ENCODE measurements around the gene RBAK.
"Not testable (repeated sequence)": the region's sequence is repeated elsewhere in the genome, so short reads cannot be mapped to it uniquely, and the experiment has no call there.

The RBAK gene

DNA sequence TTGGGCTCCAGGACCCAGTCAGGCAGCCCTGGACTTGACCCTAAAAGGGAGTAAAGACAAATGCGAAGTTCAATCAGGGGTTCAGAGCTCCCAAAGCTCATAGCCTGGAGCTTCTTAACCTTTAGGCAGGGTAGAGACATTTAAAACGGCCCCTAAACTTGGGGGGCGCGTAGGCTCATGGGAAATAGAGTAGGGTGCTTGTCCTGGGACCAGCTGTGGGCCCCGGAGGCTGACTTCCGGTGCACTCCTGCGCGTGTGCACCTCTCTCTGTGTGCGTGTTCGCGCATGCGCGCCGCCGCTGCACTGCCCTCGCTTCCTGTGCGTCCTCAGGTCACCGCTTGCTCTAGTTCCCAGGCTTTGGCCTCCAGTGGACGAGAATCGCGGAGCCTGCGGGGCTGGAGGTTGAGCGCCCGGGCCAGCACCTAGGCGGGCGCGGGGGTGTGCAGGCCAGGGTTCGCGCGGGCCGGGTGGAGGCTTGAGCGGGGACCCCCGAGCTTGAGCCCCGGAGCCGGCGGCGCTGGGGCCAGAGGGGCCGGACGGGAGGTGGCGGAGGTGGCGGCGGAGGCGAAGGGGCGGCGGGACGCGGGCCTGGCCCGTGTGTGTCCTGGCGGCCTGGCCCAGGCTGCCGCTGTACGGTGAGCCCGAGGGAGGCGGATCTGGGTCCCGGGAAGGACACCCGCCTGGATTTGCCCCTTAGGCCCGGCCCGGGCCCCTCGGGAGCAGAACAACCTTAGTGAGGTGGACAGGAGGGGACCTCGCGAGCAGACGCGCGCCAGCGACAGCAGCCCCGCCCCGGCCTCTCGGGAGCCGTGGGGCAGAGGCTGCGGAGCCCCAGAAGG lies at the start of gene RBAK:
Gene RBAK (plus strand): TSS at position 303 of the 839 bp plus-strand sequence. CDS start 2,217 bp downstream, outside the sequence.
- DNase-seq: peak; percentile 81 to 85

DNA sequence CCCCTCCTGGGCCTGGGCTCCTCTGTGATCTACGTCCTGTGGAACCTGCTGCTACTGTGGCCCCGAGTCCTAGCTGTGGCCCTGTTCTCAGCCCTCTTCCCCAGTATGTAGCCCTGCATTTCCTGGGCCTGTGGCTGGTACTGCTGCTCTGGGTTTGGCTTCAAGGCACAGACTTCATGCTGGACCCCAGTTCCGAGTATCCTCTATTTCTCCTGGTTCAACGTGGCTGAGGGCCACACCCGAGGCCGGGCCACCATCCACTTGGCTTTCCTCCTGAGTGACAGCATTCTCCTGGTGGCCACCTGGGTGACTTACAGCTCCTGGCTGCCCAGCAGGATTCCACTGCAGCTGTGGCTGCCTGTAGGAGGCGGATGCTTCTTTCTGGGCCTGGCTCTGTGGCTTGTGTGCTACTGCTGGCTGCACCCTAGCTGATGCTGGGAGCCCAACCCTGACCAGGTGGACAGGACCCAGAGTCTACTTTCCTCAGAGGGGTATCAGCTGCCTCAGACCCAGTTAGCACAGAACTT lies 48.9 kb upstream of the RBAK start:
- no peak for DNase-seq

DNA sequence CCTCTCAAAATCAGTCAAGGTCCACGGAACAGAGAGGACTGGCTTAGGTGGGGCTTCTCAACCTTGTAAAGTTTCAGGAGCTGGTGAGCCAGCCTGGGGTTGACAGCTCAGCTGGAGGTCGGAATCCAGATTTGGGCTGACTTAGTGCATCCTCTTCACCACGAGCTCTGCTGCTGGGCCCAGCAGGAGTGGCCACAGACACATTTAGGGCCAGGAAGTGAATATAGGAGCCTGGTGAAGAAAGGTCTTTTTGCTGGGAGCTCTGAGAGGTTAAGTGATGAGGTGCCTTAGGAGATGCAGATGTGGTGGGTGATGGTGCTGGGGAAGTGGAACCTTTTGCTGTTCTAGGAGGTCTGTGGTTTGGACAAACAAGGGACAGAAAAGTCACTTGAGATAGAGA lies 47.4 kb upstream of the RBAK start:
- DNase-seq: no peak

GRCh38 chr7:4998910-4999309 lies 46.8 kb upstream of the RBAK start:
- DNase-seq: no peak

DNA sequence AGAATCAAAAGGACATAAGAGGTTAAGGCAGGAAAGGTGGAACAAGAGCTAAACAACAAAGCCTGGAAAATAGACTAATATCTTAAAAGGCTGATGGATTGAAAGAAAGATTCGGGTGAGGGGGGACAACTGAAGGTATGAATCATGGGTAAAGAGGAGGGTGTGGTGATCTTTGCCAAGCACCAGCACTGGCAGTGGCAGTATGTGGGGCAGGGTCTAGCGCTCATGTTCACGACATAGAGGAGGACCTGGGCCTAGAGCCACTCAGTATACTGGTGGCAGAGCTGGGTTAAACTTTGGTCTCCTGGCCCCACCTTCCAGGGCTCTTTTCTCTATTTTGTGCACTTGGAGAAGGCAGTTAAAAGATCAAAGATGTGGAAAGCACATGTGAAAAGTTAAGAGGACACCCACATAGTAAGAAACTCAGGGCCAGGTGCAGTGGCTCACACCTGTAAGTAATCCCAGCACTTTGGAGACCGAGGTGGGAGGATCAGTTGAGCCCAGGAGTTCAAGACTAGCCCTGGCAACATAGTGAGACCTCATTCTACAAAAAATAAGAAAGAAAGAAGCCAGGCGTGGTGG lies 46.2 kb upstream of the RBAK start:
- no peak for DNase-seq

- no peak for DNase-seq
Measured at GRCh38 chr7:5001003-5001402, 44.7 kb upstream of the RBAK start.

- DNase-seq: no peak
Measured at GRCh38 chr7:5001911-5002310, 43.7 kb upstream of the RBAK start.

DNA sequence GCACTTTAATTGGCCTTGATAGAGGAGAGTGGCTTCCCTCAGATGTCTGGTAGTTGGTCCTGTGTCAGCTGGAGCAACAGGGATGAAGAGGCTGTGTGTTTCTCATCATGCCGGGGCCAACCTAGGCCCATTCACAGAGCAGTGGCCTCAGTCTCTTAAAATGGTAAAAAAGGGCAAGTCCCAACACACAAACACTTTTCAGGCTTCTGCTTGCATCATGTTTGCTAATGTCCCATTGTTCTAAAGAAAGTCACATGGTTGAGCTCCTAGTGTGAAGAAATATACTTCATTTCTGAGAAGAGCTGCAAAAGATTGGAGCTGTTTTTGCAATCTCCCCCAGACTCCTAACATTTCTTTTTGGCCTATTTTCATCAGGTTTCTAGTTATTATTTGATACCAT lies 40.6 kb upstream of the RBAK start:
- DNase-seq: no peak

GRCh38 chr7:5012985-5013384 lies 32.7 kb upstream of the RBAK start:
- no peak for DNase-seq

- not testable (repeated sequence) for DNase-seq
Measured at GRCh38 chr7:5015936-5016335, 29.7 kb upstream of the RBAK start.

GRCh38 chr7:5017626-5018025 lies 28.0 kb upstream of the RBAK start:
- not testable (repeated sequence) for DNase-seq

- DNase-seq: no peak
Measured at GRCh38 chr7:5020098-5020497, 25.6 kb upstream of the RBAK start.

- not testable (repeated sequence) for DNase-seq
Measured at GRCh38 chr7:5020976-5021550, 24.6 kb upstream of the RBAK start.

- not testable (repeated sequence) for DNase-seq
Measured at GRCh38 chr7:5023626-5024025, 22.0 kb upstream of the RBAK start.

- DNase-seq: not testable (repeated sequence)
Measured at GRCh38 chr7:5027796-5028410, 17.8 kb upstream of the RBAK start.

DNA sequence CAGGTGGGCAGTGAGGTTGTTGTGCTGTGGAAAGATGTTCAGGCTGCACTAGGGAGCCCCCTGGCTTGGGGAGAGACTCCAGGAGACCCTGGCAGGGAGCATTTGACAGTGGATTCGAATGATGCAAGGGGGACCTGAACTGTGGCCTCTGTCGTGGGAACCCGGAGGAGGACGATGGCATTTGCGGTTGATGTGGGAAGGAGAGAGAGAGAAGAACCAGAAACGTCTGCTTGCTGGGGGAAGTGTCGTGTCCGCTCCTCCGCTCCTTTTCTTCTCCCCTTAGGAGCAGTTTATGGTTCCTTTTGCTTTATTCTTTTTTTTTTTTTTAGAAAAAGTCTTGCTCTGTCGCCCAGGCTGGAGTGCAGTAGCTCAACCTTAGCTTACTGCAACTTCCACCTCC lies 12.5 kb upstream of the RBAK start:
- DNase-seq: not testable (repeated sequence)

GRCh38 chr7:5035276-5035675 lies 10.4 kb upstream of the RBAK start:
- no peak for DNase-seq

DNA sequence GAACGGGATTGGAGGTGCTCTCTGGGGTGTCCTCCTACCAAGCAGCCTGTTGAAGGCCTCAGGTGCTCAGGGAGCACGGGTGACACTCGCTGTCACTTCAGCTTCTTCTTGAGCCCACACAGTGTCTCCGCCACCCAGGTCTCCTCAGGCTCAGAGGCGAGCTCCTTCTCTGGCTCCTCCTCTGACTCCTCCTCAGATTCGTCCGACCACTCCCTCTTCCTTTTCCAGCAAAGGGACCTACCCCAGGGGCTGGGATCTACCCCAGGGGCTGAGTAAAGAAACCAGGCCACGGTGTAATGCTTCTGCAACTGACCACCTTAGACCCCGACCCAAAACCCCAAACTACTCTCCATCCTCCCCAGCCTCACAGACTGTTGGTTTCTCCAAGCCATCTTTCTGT lies 9.2 kb upstream of the RBAK start:
- DNase-seq: no peak

DNA sequence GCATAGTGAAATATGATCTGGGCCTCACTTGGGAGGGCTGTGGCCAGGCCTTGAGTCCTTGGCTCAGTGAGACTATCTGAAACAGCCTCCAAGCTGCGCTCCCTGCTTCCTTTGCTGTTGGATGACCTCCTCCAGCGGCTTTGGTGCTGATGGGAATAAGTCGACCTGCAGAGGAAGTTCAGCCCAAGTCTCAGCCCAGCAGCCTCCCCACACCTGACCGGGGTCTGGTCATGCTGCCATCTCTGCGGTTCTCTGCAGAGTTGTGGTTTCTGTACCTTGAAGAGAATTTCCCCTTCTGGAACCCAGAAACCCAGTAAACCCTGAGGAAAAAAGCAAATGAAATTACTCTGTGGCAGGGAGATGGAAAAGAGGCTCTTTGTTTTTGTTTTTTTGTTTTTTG lies 4.6 kb upstream of the RBAK start:
- DNase-seq: no peak

DNA sequence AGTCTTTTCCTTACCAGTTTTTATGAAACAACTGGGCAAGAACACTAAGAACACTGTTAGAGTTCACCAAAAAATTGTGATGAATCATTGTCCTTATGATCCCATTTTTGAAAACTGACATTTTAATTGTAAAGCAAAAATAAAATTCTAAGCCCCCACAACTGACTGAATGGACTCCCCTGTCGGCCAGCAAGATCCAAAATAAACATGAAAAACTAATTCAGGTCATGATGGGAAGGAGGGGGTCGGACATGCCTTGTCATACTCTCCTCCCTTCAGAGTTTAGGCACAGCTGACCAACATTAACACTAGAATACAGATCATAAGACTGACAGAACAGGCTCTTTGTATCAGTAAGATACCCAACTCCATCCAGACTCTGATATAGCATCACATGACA lies 2.0 kb upstream of the RBAK start:
- no peak for DNase-seq

DNA sequence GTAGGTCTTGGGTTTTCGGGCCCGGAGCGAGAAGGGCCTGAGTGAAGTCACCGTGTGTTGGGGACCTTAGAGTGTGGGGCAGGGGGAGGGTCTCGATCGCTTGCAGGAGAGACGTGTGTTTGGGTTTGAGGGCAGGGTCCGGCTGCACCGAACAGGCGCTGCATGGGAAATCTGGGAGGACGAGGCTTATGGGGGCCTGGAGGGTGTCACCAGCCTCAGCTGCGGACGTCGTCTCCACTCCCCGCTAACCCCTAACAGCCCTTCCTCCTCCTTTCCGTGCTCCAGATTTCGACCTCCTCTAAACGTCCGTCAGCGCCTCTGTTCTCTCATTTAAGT lies 705 bp downstream of the RBAK start:
- DNase-seq: peak in 1 of 2 donors; percentile 3

- not testable (repeated sequence) for DNase-seq
Measured at GRCh38 chr7:5047127-5047526, 1.5 kb downstream of the RBAK start.

GRCh38 chr7:5050676-5051075 lies 5.0 kb downstream of the RBAK start:
- DNase-seq: no peak

DNA sequence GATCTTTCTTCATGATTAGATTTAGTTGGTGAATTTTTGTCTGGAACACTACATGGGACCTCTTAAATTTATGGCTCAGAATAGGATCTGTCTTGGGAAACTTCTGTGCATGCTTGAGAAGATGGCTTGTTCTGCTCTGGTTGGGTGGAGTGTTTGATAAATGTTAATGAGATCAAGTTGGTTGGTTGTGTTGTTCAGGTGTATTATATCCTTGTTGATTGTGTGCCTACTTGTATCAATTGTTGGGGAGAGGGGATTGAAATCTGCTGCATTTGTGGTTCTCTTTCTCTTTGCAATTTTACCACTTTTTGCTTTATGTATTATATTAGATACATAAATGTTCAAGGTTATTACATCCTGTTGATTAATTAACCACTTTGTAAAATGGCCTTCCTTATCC lies 6.1 kb downstream of the RBAK start:
- not testable (repeated sequence) for DNase-seq
